K562 (cell line): Measurements from ENCODE around the gene AANAT. TPM values are rescaled to one million over a fixed set of nuclear protein-coding genes. Genes with fewer than 3 reads are reported as not detected.

Experiments
- C11orf30 ChIP-seq: fragments of 450-650 bp; IDR thresholded peaks from 2 replicates; pipeline ENCODE4 v1.6.1; 2016; ENCODE audit warnings: low read depth, mild to moderate bottlenecking
- CAMTA2 ChIP-seq: fragments of 250-450 bp; sonication (Bioruptor Pico); conservative IDR thresholded peaks from 2 replicates; pipeline ENCODE4 v1.5.1; 2022
- CBFA2T2 ChIP-seq: fragments of 450-650 bp; conservative IDR thresholded peaks from 2 replicates; pipeline ENCODE4 v1.6.1; 2017; ENCODE audit warnings: mild to moderate bottlenecking
- DPF2 ChIP-seq: fragments of 450-650 bp; IDR thresholded peaks from 2 replicates; pipeline ENCODE4 v1.6.1; 2016
- MAFK ChIP-seq: IDR thresholded peaks from 2 replicates; pipeline ENCODE4 v1.6.1; 2011; ENCODE audit warnings: low read length, improper control_type of control experiment
- MTA3 ChIP-seq: fragments of 450-650 bp; formaldehyde crosslinking; IDR thresholded peaks from 2 replicates; pipeline ENCODE4 v1.6.1; 2017; ENCODE audit warnings: mild to moderate bottlenecking, borderline replicate concordance
- NR2C1 ChIP-seq, 2 experiments: fragments of 450-650 bp; IDR thresholded peaks; 2 replicates each; pipeline ENCODE4 v1.6.1; 2017; ENCODE audit warnings: mild to moderate bottlenecking in 2 of 2, antibody characterized with exemption in 1 of 2, inconsistent platforms in 1 of 2, missing compliant biosample characterization in 1 of 2, missing genetic modification characterization in 1 of 2
- NR2F6 ChIP-seq: fragments of 450-650 bp; formaldehyde crosslinking; IDR thresholded peaks from 2 replicates; pipeline ENCODE4 v1.4.0; 2020; ENCODE audit warnings: mild to moderate bottlenecking
- TCF3 ChIP-seq: sonication (generic); formaldehyde crosslinking; IDR thresholded peaks from 2 replicates; pipeline ENCODE4 v1.4.0; 2020; ENCODE audit warnings: mild to moderate bottlenecking, missing genetic modification reagents
- ZNF217 ChIP-seq: sonication (generic); formaldehyde crosslinking; IDR thresholded peaks from 2 replicates; pipeline ENCODE4 v1.8.0; 2022; ENCODE audit warnings: mild to moderate bottlenecking, missing genetic modification reagents
- ZNF239 ChIP-seq: fragments of 250-450 bp; sonication (Bioruptor Pico); IDR thresholded peaks from 2 replicates; pipeline ENCODE4 v1.4.0; 2020; ENCODE audit warnings: mild to moderate bottlenecking
- ZNF280B ChIP-seq: fragments of 250-450 bp; sonication (Bioruptor Pico); IDR thresholded peaks from 2 replicates; pipeline ENCODE4 v1.5.1; 2021; ENCODE audit warnings: mild to moderate bottlenecking
- polyA plus RNA-seq, 8 experiments: library from polyadenylated mRNA; depleted of rRNA in 4 of 8; stranded (reverse) in 5 of 8; unstranded in 3 of 8; fragments of >200 nt; fragmentation: Nextera tagmentation in 2 of 8; fragmentation: Illumina TruSeq in 1 of 8; extraction: Ambion mirVana in 2 of 8; extraction: Trizol in 1 of 8; gene quantifications; 2 replicates each; pipeline versions ENCODE4 v1.2.1 to v1.2.3, GENCODE V29; 2011 to 2014; ENCODE audit warnings: inconsistent platforms in 1 of 8, missing spikeins in 1 of 8
- total RNA-seq, 7 experiments: library from RNA; depleted of rRNA in 6 of 7; stranded (reverse); fragments of >200 nt in 6 of 7; fragmentation: Illumina TruSeq in 2 of 7; extraction: Trizol in 2 of 7; gene quantifications; 2 replicates each; pipeline versions ENCODE4 v1.2.1 to v1.2.3, GENCODE V29; 2011 to 2021; ENCODE audit warnings: low replicate concordance in 1 of 7

Gene AANAT
- total and polyA plus RNA-seq, 9 of the 15 experiments (the other 6 are each of a cell fraction or from before 2014, with no cell fraction given) = not detected

GRCh38 chr17:76440751-76441362, 26.5 kb upstream of the AANAT start (continued):
- TF ChIP-seq CBFA2T2 (peak; percentile 35; the same call in 1 of the 2 replicates), ZNF239 (no peak), MTA3 (peak; percentile 15; the same call in 1 of the 2 replicates), C11orf30 (peak; percentile 88), NR2C1 (IDR thresholded peaks at IDR 0.05) (no peak), NR2C1 (tag; IDR thresholded peaks at IDR 0.05) (no peak), ZNF280B (CRISPR knock-in tag) (no peak), CAMTA2 (no peak), NR2F6 (no peak), MAFK (peak; percentile 44; the same call in 1 of the 2 replicates), TCF3 (CRISPR knock-in tag) (peak; percentile 63), DPF2 (peak; percentile 44; the same call in 1 of the 2 replicates), ZNF217 (CRISPR knock-in tag) (no peak)
